ENCODE measurements around the gene SMURF2.

DNA sequence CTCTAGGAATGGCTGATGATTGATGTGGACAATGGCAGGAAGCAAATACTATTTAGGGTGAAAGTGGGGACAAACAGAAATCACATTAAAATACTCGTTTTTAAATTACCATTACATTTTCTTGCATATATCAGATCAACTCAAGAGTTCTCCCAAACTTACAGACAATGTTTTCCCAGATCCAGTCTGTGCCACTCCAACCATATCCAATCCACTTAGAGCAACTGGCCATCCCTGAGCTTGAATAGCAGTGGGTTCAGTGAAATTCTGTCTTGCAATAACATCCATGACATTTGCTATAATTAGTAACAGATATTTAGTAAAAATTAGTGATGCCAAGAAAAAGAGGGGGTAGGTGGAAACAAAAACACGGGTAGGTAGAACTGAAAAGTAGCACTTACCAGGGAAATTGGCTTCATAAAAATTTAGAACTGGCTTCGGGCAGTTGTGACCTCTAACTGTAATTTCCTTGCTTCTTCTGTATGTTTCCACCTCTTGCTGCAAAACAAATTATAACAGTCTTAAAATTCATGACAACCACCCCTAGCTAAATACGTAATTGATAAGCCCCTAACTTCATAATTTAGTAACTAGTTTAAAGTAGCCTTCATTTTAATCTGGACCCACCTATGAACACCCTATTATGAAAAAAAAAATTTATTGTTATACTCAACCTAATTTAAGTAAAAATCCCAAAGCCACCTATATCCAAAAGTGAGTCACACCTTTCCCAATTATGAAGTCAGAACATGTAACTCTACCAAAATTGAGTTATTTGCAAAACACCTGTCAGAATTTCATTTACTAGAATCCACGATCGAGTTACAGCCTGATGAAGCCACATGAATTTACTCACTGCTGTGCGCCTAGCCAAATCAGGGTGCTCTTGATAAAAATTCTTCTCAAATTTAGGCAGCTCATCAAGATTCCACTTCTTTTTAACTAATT, 158.0 kb downstream of the SMURF2 start:
- TF ChIP-seq TCF7 (CRISPR knock-in tag; IDR thresholded peaks at IDR 0.05; ENCODE audit: low read depth), result no peak
- TF ChIP-seq ZNF416 (CRISPR knock-in tag; IDR thresholded peaks at IDR 0.05), result no peak
- TF ChIP-seq, protein P1, sequence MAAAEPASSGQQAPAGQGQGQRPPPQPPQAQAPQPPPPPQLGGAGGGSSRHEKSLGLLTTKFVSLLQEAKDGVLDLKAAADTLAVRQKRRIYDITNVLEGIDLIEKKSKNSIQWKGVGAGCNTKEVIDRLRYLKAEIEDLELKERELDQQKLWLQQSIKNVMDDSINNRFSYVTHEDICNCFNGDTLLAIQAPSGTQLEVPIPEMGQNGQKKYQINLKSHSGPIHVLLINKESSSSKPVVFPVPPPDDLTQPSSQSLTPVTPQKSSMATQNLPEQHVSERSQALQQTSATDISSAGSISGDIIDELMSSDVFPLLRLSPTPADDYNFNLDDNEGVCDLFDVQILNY (CRISPR knock-in tag; IDR thresholded peaks at IDR 0.05), result no peak

All from WTC11 (cell line).